SKM-1 (cell line): ENCODE results near the gene RAB5IF.
"Not testable (repeated sequence)": the region's sequence is repeated elsewhere in the genome, so short reads cannot be mapped to it uniquely, and the experiment has no call there.

Experiments
- DNase-seq: peaks from one replicate; lab custom pipeline; 2025; ENCODE audit not compliant: unreplicated experiment; lab: John Stamatoyannopoulos, UW

RAB5IF gene

GRCh38 chr20:36628076-36628475, 22.5 kb downstream of the RAB5IF start:
- no peak for DNase-seq

GRCh38 chr20:36629719-36630681, 24.4 kb downstream of the RAB5IF start:
- no peak for DNase-seq

GRCh38 chr20:36631646-36632045, 26.1 kb downstream of the RAB5IF start:
- no peak for DNase-seq

- no peak for DNase-seq
Measured at GRCh38 chr20:36632147-36632486, 26.5 kb downstream of the RAB5IF start.

GRCh38 chr20:36632487-36633284, 27.1 kb downstream of the RAB5IF start:
- no peak for DNase-seq

GRCh38 chr20:36633285-36633772, 27.8 kb downstream of the RAB5IF start:
- DNase-seq: no peak

- no peak for DNase-seq
Measured at GRCh38 chr20:36634342-36634741, 28.8 kb downstream of the RAB5IF start.

- DNase-seq: not testable (repeated sequence)
Measured at GRCh38 chr20:36638876-36639400, 33.4 kb downstream of the RAB5IF start.

GRCh38 chr20:36641506-36641843, 35.9 kb downstream of the RAB5IF start:
- no peak for DNase-seq

- DNase-seq: no peak
Measured at GRCh38 chr20:36642136-36642535, 36.6 kb downstream of the RAB5IF start.

- no peak for DNase-seq
Measured at GRCh38 chr20:36644032-36644705, 38.6 kb downstream of the RAB5IF start.

GRCh38 chr20:36644706-36645095, 39.1 kb downstream of the RAB5IF start:
- DNase-seq: no peak

GRCh38 chr20:36645353-36645752, 39.8 kb downstream of the RAB5IF start:
- DNase-seq: no peak

GRCh38 chr20:36645998-36646397, 40.4 kb downstream of the RAB5IF start, which contains the start of gene SLA2:
Gene SLA2 (minus strand): TSS chr20:36646196. CDS start chr20:36641335, 4,861 bp downstream.
- DNase-seq: peak; percentile 73

GRCh38 chr20:36646678-36647077, 41.1 kb downstream of the RAB5IF start:
- DNase-seq: no peak

- DNase-seq: no peak
Measured at GRCh38 chr20:36647196-36648121, 41.9 kb downstream of the RAB5IF start.

GRCh38 chr20:36653456-36653855, 47.9 kb downstream of the RAB5IF start:
- DNase-seq: no peak

- no peak for DNase-seq
Measured at GRCh38 chr20:36654506-36654905, 48.9 kb downstream of the RAB5IF start.

- no peak for DNase-seq
Measured at GRCh38 chr20:36655004-36655403, 49.4 kb downstream of the RAB5IF start.

- DNase-seq: no peak
Measured at GRCh38 chr20:36656733-36657132, 51.2 kb downstream of the RAB5IF start.
